A549 (cell line): ENCODE results near the gene RPS6KA2. TPM values are rescaled to one million over a fixed set of nuclear protein-coding genes. Genes with fewer than 3 reads are reported as not detected.
"Not testable (repeated sequence)": the region's sequence is repeated elsewhere in the genome, so short reads cannot be mapped to it uniquely, and the experiment has no call there.

ENCODE experiments used
- ATAC-seq, 2 experiments: fragments of 200-7000 bp in 1 of 2; fragments of >200 bp in 1 of 2; cut with Nextera tagmentation in 1 of 2; cut with Tn5 transposase in 1 of 2; 3 replicates each; pipeline versions ENCODE4 v1.8.0 to v1.9.1; 2018 to 2020; ENCODE audit warnings: mild to moderate bottlenecking in 1 of 2, moderate library complexity in 1 of 2
- CTCF ChIA-PET: fragments of 300-600 bp; sonication (Branson Sonifier 250); formaldehyde crosslinking; extraction: SDS; loops from one replicate; lab custom pipeline; 2021; ENCODE audit warnings: antibody characterized with exemption, inconsistent platforms; lab: Yijun Ruan, JAX
- POLR2A ChIA-PET: fragments of 350-600 bp; formaldehyde crosslinking; extraction: SDS; loops from one replicate; lab custom pipeline; 2021; ENCODE audit warnings: antibody characterized with exemption, inconsistent platforms; lab: Yijun Ruan, JAX
- DNase-seq, 2 experiments: peaks; one replicate each; pipeline versions ENCODE4 v3.0.0 to v3.0.0-alpha.2; 2011 to 2016; ENCODE audit warnings: low read depth in 1 of 2, low spot score in 1 of 2
- FAIRE-seq: peaks from 2 replicates; lab custom pipeline; 2011; peaks lifted over from hg19 to GRCh38; lab: Jason Lieb, UNC
- H3K27ac ChIP-seq, 2 experiments: fragments of >200 bp; sonication (Bioruptor Twin); formaldehyde crosslinking; 3 replicates each; pipeline ENCODE4 v1.5.1; 2016 to 2017
- H3K4me1 ChIP-seq: fragments of >200 bp; sonication (Bioruptor Twin); formaldehyde crosslinking; 3 replicates; pipeline ENCODE4 v1.6.1; 2016
- H3K4me2 ChIP-seq: fragments of >200 bp; sonication (Bioruptor Twin); formaldehyde crosslinking; 3 replicates; pipeline ENCODE4 v1.6.1; 2016
- H3K4me3 ChIP-seq: fragments of >200 bp; sonication (Bioruptor Twin); formaldehyde crosslinking; 3 replicates; pipeline ENCODE4 v1.5.1; 2016
- H3K9me3 ChIP-seq: fragments of >200 bp; sonication (Bioruptor Twin); formaldehyde crosslinking; 3 replicates; pipeline ENCODE4 v1.6.1; 2016
- CBX2 ChIP-seq: fragments of 200-600 bp; sonication (generic); IDR thresholded peaks from 2 replicates; pipeline ENCODE4 v1.6.1; 2016; ENCODE audit warnings: low read depth, mild to moderate bottlenecking, borderline replicate concordance
- CEBPB ChIP-seq, 2 experiments: fragments of >200 bp in 1 of 2; sonication (Bioruptor Twin) in 1 of 2; formaldehyde crosslinking in 1 of 2; IDR thresholded peaks; 2 replicates each; pipeline ENCODE4 v1.6.1; 2012 to 2016
- FOSL2 ChIP-seq, 2 experiments: fragments of 450-650 bp in 1 of 2; fragments of >200 bp in 1 of 2; sonication (Bioruptor Twin) in 1 of 2; formaldehyde crosslinking; IDR thresholded peaks; 2 replicates each; pipeline versions ENCODE4 v1.5.0 to v1.6.1; 2016 to 2020; ENCODE audit warnings: mild to moderate bottlenecking in 1 of 2, moderate library complexity in 1 of 2
- FOXS1 ChIP-seq: fragments of 250-450 bp; sonication (Bioruptor Pico); IDR thresholded peaks from 2 replicates; pipeline ENCODE4 v1.5.0; 2020; ENCODE audit warnings: mild to moderate bottlenecking, moderate library complexity
- HDAC2 ChIP-seq: fragments of 200-600 bp; sonication (generic); IDR thresholded peaks from 2 replicates; pipeline ENCODE4 v1.6.1; 2016
- HOXA7 ChIP-seq: fragments of 250-450 bp; sonication (Bioruptor Pico); IDR thresholded peaks from 2 replicates; pipeline ENCODE4 v1.5.0; 2020; ENCODE audit warnings: mild to moderate bottlenecking, moderate library complexity
- KDM5A ChIP-seq: fragments of 200-600 bp; sonication (generic); IDR thresholded peaks from 2 replicates; pipeline ENCODE4 v1.6.1; 2016; ENCODE audit warnings: antibody characterized with exemption, mild to moderate bottlenecking
- MYC ChIP-seq: IDR thresholded peaks from 2 replicates; pipeline ENCODE4 v1.6.1; 2012; ENCODE audit warnings: mild to moderate bottlenecking, inconsistent platforms, low read length, improper control_type of control experiment, borderline replicate concordance
- NR3C1 ChIP-seq: fragments of >200 bp; sonication (Bioruptor Twin); formaldehyde crosslinking; IDR thresholded peaks from 3 replicates; pipeline ENCODE4 v1.6.1; 2017
- POLR2AphosphoS2 ChIP-seq: conservative IDR thresholded peaks from 2 replicates; pipeline ENCODE4 v1.6.1; 2012; ENCODE audit warnings: low read length, improper control_type of control experiment, inconsistent platforms
- RNF2 ChIP-seq: fragments of 200-600 bp; sonication (generic); IDR thresholded peaks from 2 replicates; pipeline ENCODE4 v1.6.1; 2016; ENCODE audit warnings: low read depth, mild to moderate bottlenecking, antibody characterized with exemption, moderate library complexity, borderline replicate concordance
- TFCP2L1 ChIP-seq: fragments of 250-450 bp; sonication (Bioruptor Pico); IDR thresholded peaks from 2 replicates; pipeline ENCODE4 v1.5.0; 2021; ENCODE audit warnings: mild to moderate bottlenecking
- ZC3H11A ChIP-seq: fragments of 450-650 bp; IDR thresholded peaks from 2 replicates; pipeline ENCODE4 v1.6.1; 2014; ENCODE audit warnings: antibody characterized with exemption, mild to moderate bottlenecking
- ZFP36 ChIP-seq: fragments of 450-650 bp; IDR thresholded peaks from 2 replicates; pipeline ENCODE4 v1.6.1; 2014; ENCODE audit warnings: borderline replicate concordance; ENCODE audit not compliant: partially characterized antibody
- ZNF302 ChIP-seq: fragments of 250-450 bp; sonication (Bioruptor Pico); IDR thresholded peaks from 2 replicates; pipeline ENCODE4 v1.9.0; 2021; ENCODE audit warnings: inconsistent platforms, mild to moderate bottlenecking, moderate library complexity
- WGBS: methylation state at CpG from one replicate; pipeline ENCODE4 v1.1.6; 2017; ENCODE audit errors: missing lambda C conversion rate; 5-methylcytosine and 5-hydroxymethylcytosine counted together
- polyA plus RNA-seq, 4 experiments: library from polyadenylated mRNA; depleted of rRNA in 3 of 4; stranded (reverse); fragments of >200 nt; fragmentation: RNase III in 1 of 4; extraction: RNeasy Plus Mini Kit Qiagen cat#74134 plus additional on column Dnase treatment in 1 of 4; gene quantifications; 2 replicates in 3 of 4; 3 replicates in 1 of 4; pipeline ENCODE4 v1.2.3, GENCODE V29; 2011 to 2017
- TF ChIP-seq, protein P1 (sequence below): fragments of >200 bp; sonication (Bioruptor Twin); formaldehyde crosslinking; IDR thresholded peaks from 3 replicates; pipeline ENCODE4 v1.5.1; 2016
- TF ChIP-seq, protein P2 (sequence below): IDR thresholded peaks from 2 replicates; pipeline ENCODE4 v1.6.1; 2012
- TF ChIP-seq, protein P3 (sequence below): fragments of 250-450 bp; sonication (Bioruptor Pico); IDR thresholded peaks from 2 replicates; pipeline ENCODE4 v1.5.0; 2021; ENCODE audit warnings: mild to moderate bottlenecking, moderate library complexity, borderline replicate concordance
- TF ChIP-seq, protein P4 (sequence below): fragments of >200 bp; sonication (Bioruptor Twin); formaldehyde crosslinking; IDR thresholded peaks from 2 replicates; pipeline ENCODE4 v1.6.1; 2016
- TF ChIP-seq, protein P5 (sequence below): fragments of 150-350 bp; IDR thresholded peaks from 2 replicates; pipeline ENCODE4 v1.6.1; 2014; ENCODE audit warnings: low read depth, mild to moderate bottlenecking, low read length

RPS6KA2 gene
- polyA plus RNA-seq, 2 of the 4 experiments (the other 2 are of a cell fraction), result 0.19 TPM; not detected in 1

DNA sequence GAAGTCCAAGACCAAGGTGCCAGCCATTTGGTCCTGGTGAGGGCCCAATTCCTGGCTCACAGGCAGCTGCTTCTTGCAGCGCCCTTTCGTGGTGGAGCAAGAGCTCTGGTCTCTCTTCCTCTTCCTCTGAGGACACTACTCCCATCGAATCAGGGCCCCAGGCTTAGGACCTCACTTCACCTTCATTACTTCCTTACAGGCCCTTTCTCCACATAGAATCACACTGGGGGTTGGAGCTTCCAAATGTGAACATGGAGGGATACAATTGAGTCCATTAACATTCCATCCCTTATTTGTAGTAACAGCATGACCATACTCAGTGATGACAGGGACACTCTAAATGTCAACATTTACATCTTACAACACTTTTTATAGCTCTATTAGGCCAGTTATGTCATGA is 42.9 kb downstream of the RPS6KA2 start (continued):
- TF ChIP-seq, protein P1, sequence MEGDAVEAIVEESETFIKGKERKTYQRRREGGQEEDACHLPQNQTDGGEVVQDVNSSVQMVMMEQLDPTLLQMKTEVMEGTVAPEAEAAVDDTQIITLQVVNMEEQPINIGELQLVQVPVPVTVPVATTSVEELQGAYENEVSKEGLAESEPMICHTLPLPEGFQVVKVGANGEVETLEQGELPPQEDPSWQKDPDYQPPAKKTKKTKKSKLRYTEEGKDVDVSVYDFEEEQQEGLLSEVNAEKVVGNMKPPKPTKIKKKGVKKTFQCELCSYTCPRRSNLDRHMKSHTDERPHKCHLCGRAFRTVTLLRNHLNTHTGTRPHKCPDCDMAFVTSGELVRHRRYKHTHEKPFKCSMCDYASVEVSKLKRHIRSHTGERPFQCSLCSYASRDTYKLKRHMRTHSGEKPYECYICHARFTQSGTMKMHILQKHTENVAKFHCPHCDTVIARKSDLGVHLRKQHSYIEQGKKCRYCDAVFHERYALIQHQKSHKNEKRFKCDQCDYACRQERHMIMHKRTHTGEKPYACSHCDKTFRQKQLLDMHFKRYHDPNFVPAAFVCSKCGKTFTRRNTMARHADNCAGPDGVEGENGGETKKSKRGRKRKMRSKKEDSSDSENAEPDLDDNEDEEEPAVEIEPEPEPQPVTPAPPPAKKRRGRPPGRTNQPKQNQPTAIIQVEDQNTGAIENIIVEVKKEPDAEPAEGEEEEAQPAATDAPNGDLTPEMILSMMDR, result no peak
- TF ChIP-seq NR3C1, result no peak
- TF ChIP-seq, all 56 proteins: peak for 0

DNA sequence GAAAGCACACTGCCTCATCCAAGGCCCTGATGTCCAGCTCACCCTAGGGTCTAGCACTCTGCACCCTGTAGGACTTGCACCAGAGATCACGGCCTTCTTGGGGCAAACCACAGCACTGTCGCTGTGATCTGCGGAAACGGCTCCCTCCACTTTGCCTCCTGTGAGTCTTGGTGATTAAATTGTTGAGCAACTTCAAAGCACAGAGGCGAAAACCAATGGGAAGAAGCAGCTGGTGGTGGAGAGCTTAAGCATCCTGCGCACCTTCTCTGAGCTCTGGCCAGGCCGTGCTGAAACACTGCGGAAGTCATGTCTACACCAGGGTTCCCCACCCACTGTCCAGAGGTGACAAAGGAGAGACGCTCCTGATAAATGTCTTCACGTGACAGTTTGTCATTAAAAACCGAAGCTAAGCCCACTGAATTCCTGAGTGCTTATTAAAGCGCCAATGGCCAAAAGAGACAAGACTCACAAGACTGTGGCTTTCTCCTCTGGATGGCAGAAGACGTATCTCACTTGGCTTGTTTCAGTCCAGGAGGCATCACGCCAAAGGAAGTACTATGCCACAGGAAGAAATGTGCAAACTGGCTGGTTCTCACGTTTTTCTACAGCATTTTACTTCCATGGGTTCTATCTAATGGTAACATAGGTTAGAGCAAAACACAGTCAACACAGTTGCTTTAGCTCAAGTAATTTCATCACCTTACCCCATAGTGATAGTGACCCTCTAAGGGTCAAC is 43.7 kb downstream of the RPS6KA2 start:
- DNase-seq (no peak), FAIRE-seq (no peak), ATAC-seq (no peak)
- CTCF ChIA-PET, result interaction anchor here (1.2 to 1.3 kb wide), 2 partner anchors 11 kb away, joined by 3 to 4 read pairs; no protein-coding TSS in a partner anchor
- no peaks in the 10 kb centered on the region for H3K4me1 ChIP-seq
- 64% methylated on average over 10 of the region's 15 CpGs for WGBS
- TF ChIP-seq, protein P2, sequence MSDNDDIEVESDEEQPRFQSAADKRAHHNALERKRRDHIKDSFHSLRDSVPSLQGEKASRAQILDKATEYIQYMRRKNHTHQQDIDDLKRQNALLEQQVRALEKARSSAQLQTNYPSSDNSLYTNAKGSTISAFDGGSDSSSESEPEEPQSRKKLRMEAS, result no peak
- TF ChIP-seq ZFP36, result no peak
- no peak for TF ChIP-seq MYC
- no peak for TF ChIP-seq POLR2AphosphoS2
- no peak for TF ChIP-seq NR3C1
- no peak for TF ChIP-seq CBX2
- TF ChIP-seq, protein P3, sequence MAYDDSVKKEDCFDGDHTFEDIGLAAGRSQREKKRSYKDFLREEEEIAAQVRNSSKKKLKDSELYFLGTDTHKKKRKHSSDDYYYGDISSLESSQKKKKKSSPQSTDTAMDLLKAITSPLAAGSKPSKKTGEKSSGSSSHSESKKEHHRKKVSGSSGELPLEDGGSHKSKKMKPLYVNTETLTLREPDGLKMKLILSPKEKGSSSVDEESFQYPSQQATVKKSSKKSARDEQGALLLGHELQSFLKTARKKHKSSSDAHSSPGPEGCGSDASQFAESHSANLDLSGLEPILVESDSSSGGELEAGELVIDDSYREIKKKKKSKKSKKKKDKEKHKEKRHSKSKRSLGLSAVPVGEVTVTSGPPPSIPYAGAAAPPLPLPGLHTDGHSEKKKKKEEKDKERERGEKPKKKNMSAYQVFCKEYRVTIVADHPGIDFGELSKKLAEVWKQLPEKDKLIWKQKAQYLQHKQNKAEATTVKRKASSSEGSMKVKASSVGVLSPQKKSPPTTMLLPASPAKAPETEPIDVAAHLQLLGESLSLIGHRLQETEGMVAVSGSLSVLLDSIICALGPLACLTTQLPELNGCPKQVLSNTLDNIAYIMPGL, result no peak
- TF ChIP-seq HOXA7 (CRISPR knock-in tag), result no peak
- TF ChIP-seq, protein P4, sequence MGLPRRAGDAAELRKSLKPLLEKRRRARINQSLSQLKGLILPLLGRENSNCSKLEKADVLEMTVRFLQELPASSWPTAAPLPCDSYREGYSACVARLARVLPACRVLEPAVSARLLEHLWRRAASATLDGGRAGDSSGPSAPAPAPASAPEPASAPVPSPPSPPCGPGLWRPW, result no peak
- TF ChIP-seq TFCP2L1 (CRISPR knock-in tag), result no peak
- no peak for TF ChIP-seq KDM5A
- TF ChIP-seq ZC3H11A, result no peak
- TF ChIP-seq HDAC2, result no peak
- TF ChIP-seq CEBPB (IDR thresholded peaks at IDR 0.05), result no peak
- TF ChIP-seq RNF2, result no peak
- no peak overlapping the region for H3K4me3 ChIP-seq
- H3K4me2 ChIP-seq, result no peak overlapping the region
- no peaks in the 10 kb centered on the region for H3K9me3 ChIP-seq
- POLR2A ChIA-PET, result no interaction called here
- no peak overlapping the region for H3K27ac ChIP-seq

DNA sequence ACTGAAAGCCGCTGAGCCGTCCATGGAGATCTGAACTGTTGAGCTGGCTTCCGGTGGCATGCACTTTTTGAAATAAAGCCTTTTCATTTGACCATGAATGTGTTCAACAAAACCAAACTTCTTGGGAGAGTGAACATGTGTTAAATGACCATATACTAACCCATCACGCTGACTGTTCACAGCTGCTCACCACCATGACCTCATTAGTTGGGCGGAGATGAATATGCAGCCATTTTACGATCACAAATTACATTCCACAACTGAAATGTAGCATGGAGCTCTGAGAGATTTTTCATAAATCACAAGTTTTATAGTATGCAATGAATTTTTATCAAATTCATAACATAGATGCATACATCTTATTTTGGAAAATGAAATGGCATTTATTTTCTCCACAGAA is 44.8 kb downstream of the RPS6KA2 start:
- CTCF ChIA-PET, result interaction anchor here (1.3 kb wide), 1 partner anchor 10 kb away, joined by 3 read pairs; no protein-coding TSS in a partner anchor
- Histone ChIP-seq H3K4me3 (no peak overlapping the region), H3K4me2 (no peak overlapping the region), H3K27ac (no peak overlapping the region), H3K4me1 (no peaks in the 10 kb centered on the region), H3K9me3 (no peaks in the 10 kb centered on the region)
- TF ChIP-seq, protein P5, sequence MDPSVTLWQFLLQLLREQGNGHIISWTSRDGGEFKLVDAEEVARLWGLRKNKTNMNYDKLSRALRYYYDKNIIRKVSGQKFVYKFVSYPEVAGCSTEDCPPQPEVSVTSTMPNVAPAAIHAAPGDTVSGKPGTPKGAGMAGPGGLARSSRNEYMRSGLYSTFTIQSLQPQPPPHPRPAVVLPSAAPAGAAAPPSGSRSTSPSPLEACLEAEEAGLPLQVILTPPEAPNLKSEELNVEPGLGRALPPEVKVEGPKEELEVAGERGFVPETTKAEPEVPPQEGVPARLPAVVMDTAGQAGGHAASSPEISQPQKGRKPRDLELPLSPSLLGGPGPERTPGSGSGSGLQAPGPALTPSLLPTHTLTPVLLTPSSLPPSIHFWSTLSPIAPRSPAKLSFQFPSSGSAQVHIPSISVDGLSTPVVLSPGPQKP, result no peak
- no peak for TF ChIP-seq FOXS1 (CRISPR knock-in tag)
- TF ChIP-seq ZNF302 (CRISPR knock-in tag), result no peak
- TF ChIP-seq NR3C1, result no peak
- TF ChIP-seq FOSL2 (IDR thresholded peaks at IDR 0.05), result no peak
- TF ChIP-seq FOSL2 (CRISPR knock-in tag; IDR thresholded peaks at IDR 0.05), result no peak
- TF ChIP-seq ZC3H11A, result no peak
- ATAC-seq, result no peak
- POLR2A ChIA-PET, result no interaction called here
- no peak for FAIRE-seq
- DNase-seq, result no peak
- WGBS, result 75% methylated on average over 6 of the region's 6 CpGs

DNA sequence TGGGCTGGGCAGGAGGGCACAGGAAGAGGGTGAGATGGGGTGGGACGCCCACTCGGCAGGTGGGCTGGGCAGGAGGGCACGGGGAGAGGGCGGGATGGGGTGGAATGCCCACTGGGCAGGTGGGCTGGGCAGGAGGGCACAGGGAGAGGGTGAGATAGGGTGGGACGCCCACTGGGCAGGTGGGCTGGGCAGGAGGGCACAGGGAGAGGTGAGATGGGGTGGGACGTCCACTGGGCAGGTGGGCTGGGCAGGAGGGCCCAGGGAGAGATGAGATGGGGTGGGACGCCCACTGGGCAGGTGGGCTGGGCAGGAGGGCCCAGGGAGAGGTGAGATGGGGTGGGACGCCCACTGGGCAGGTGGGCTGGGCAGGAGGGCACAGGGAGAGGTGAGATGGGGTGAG is 45.2 kb downstream of the RPS6KA2 start:
- FAIRE-seq, H3K4me2 ChIP-seq, H3K27ac ChIP-seq, H3K4me3 ChIP-seq, POLR2A ChIA-PET, H3K4me1 ChIP-seq, H3K9me3 ChIP-seq, ATAC-seq, DNase-seq: not testable (repeated sequence)
- no CpG with 5 or more reads among the region's 8 CpGs for WGBS
- CTCF ChIA-PET, result interaction anchor here (1.3 kb wide), 1 partner anchor 10 kb away, joined by 3 read pairs; no protein-coding TSS in a partner anchor
